SK-N-SH (cell line): ENCODE measurements around the gene SLAMF9. TPM values are rescaled to one million over a fixed set of nuclear protein-coding genes. Genes with fewer than 3 reads are reported as not detected.

ENCODE experiments used
- CTCF ChIA-PET: fragments of 300-600, 350-600 bp; formaldehyde crosslinking; extraction: SDS; loops from one replicate; lab custom pipeline; 2021; lab: Yijun Ruan, JAX
- POLR2A ChIA-PET: fragments of 350-600 bp; sonication (Branson Sonifier 250); formaldehyde crosslinking; extraction: SDS; loops from one replicate; lab custom pipeline; 2020; ENCODE audit warnings: antibody characterized with exemption, inconsistent platforms; lab: Yijun Ruan, JAX
- DNase-seq: peaks from one replicate; pipeline ENCODE4 v3.0.0; 2012
- H2AFZ ChIP-seq: fragments of 200-600 bp; sonication (generic); 2 replicates; pipeline ENCODE4 v1.8.1; 2016; ENCODE audit warnings: antibody characterized with exemption, mild to moderate bottlenecking, low read depth
- H3F3A ChIP-seq: fragments of 200-600 bp; sonication (generic); replicated peaks from 2 replicates; pipeline ENCODE3; 2016; ENCODE audit warnings: antibody characterized with exemption, mild to moderate bottlenecking; ENCODE audit not compliant: insufficient read depth
- H3K27ac ChIP-seq, 2 experiments: fragments of 200-500 bp in 1 of 2; fragments of 200-600 bp in 1 of 2; sonication (Bioruptor generic) in 1 of 2; sonication (generic), shearing (Covaris generic) in 1 of 2; 2 replicates each; pipeline versions ENCODE4 v1.5.1 to v1.6.1; 2014 to 2016; ENCODE audit warnings: low read depth in 2 of 2, inconsistent platforms in 1 of 2, low read length in 1 of 2, mild to moderate bottlenecking in 1 of 2, mixed read lengths in 1 of 2
- H3K27me3 ChIP-seq: fragments of 200-600 bp; sonication (generic), shearing (Covaris generic); 2 replicates; pipeline ENCODE4 v1.6.1; 2016; ENCODE audit warnings: mixed run types; ENCODE audit not compliant: insufficient read depth
- H3K36me3 ChIP-seq, 2 experiments: fragments of 200-500 bp in 1 of 2; fragments of 200-600 bp in 1 of 2; sonication (Bioruptor generic) in 1 of 2; sonication (generic) in 1 of 2; replicated peaks in 1 of 2; 2 replicates each; pipeline versions ENCODE3 to v1.5.1; 2014 to 2016; ENCODE audit warnings: low read length in 1 of 2, mild to moderate bottlenecking in 1 of 2; ENCODE audit not compliant: insufficient read depth in 2 of 2, control insufficient read depth in 1 of 2
- H3K4me1 ChIP-seq, 2 experiments: fragments of 200-500 bp in 1 of 2; fragments of 200-600 bp in 1 of 2; sonication (Bioruptor generic) in 1 of 2; sonication (generic), shearing (Covaris generic) in 1 of 2; 2 replicates each; pipeline versions ENCODE4 v1.5.1 to v1.6.1; 2014 to 2016; ENCODE audit warnings: low read depth in 1 of 2, low read length in 1 of 2, mixed run types in 1 of 2; ENCODE audit not compliant: insufficient read depth in 2 of 2, control insufficient read depth in 1 of 2
- H3K4me2 ChIP-seq: fragments of 200-600 bp; sonication (generic), shearing (Covaris generic); 2 replicates; pipeline ENCODE4 v1.6.1; 2017; ENCODE audit warnings: mixed run types
- H3K4me3 ChIP-seq, 2 experiments: fragments of 200-500 bp in 1 of 2; fragments of 200-600 bp in 1 of 2; sonication (Bioruptor generic) in 1 of 2; sonication (generic), shearing (Covaris generic) in 1 of 2; 2 replicates each; pipeline versions ENCODE4 v1.5.1 to v1.8.1; 2014 to 2016; ENCODE audit warnings: low read depth in 2 of 2, inconsistent platforms in 1 of 2, low read length in 1 of 2, mild to moderate bottlenecking in 1 of 2, mixed read lengths in 1 of 2, moderate library complexity in 1 of 2
- H3K79me2 ChIP-seq: fragments of 200-600 bp; sonication (generic); 2 replicates; pipeline ENCODE4 v1.8.1; 2017; ENCODE audit warnings: mild to moderate bottlenecking; ENCODE audit not compliant: insufficient read depth
- H3K9ac ChIP-seq: fragments of 200-600 bp; sonication (generic); 2 replicates; pipeline ENCODE4 v1.6.1; 2017; ENCODE audit warnings: mixed run types
- H3K9me2 ChIP-seq: fragments of 200-600 bp; sonication (generic); 2 replicates; pipeline ENCODE4 v1.6.1; 2017; ENCODE audit warnings: mixed run types
- H3K9me3 ChIP-seq: fragments of 200-600 bp; sonication (generic); 2 replicates; pipeline ENCODE4 v1.6.1; 2017; ENCODE audit warnings: mixed run types, mild to moderate bottlenecking, moderate library complexity
- H4K20me1 ChIP-seq: fragments of 200-600 bp; sonication (generic); 2 replicates; pipeline ENCODE4 v1.6.1; 2017; ENCODE audit warnings: mild to moderate bottlenecking, mixed run types; ENCODE audit not compliant: insufficient read depth
- ELF1 ChIP-seq: IDR thresholded peaks from 2 replicates; pipeline ENCODE4 v1.4.0; 2012
- EP300 ChIP-seq, 2 experiments: IDR thresholded peaks; 2 replicates each; pipeline versions ENCODE4 v1.4.0 to v1.6.1; 2012; ENCODE audit warnings: borderline replicate concordance in 1 of 2, low read depth in 1 of 2, low read length in 1 of 2
- FOSL2 ChIP-seq: IDR thresholded peaks from 2 replicates; pipeline ENCODE4 v1.4.0; 2012; ENCODE audit warnings: low read depth, mild to moderate bottlenecking, moderate library complexity, borderline replicate concordance
- FOXM1 ChIP-seq: IDR thresholded peaks from 2 replicates; pipeline ENCODE4 v1.4.0; 2012; ENCODE audit warnings: low read depth, mild to moderate bottlenecking
- GABPA ChIP-seq: IDR thresholded peaks from 2 replicates; pipeline ENCODE4 v1.4.0; 2012; ENCODE audit warnings: low read depth, mild to moderate bottlenecking
- MEF2A ChIP-seq: IDR thresholded peaks from 2 replicates; pipeline ENCODE4 v1.4.0; 2012; ENCODE audit warnings: low read depth, borderline replicate concordance
- NRF1 ChIP-seq: IDR thresholded peaks from 2 replicates; pipeline ENCODE4 v1.6.1; 2012; ENCODE audit warnings: low read depth, mild to moderate bottlenecking, low read length
- RCOR1 ChIP-seq: fragments of 150-350 bp; IDR thresholded peaks from 2 replicates; pipeline ENCODE4 v1.6.1; 2017; ENCODE audit warnings: antibody characterized with exemption, low read length
- RXRA ChIP-seq: IDR thresholded peaks from 2 replicates; pipeline ENCODE4 v1.4.0; 2012; ENCODE audit warnings: low read depth, mild to moderate bottlenecking, borderline replicate concordance
- SIN3A ChIP-seq: IDR thresholded peaks from 2 replicates; pipeline ENCODE4 v1.6.1; 2012; ENCODE audit warnings: low read depth, mild to moderate bottlenecking, low read length, moderate library complexity, borderline replicate concordance
- TEAD4 ChIP-seq: IDR thresholded peaks from 2 replicates; pipeline ENCODE4 v1.4.0; 2012; ENCODE audit warnings: mild to moderate bottlenecking, borderline replicate concordance; ENCODE audit not compliant: insufficient read depth
- USF1 ChIP-seq: IDR thresholded peaks from 2 replicates; pipeline ENCODE4 v1.4.0; 2012; ENCODE audit warnings: low read depth, borderline replicate concordance
- YY1 ChIP-seq: IDR thresholded peaks from 2 replicates; pipeline ENCODE4 v1.4.0; 2012; ENCODE audit warnings: low read depth, mild to moderate bottlenecking
- WGBS: methylation state at CpG from one replicate; pipeline ENCODE4 v1.1.6; 2017; ENCODE audit warnings: low lambda C conversion rate; 5-methylcytosine and 5-hydroxymethylcytosine counted together
- polyA plus RNA-seq, 3 experiments: library from polyadenylated mRNA; depleted of rRNA; stranded (reverse); fragments of >200 nt; gene quantifications; 2 replicates each; pipeline ENCODE4 v1.2.3, GENCODE V29; 2012
- TF ChIP-seq, protein P1 (sequence below): IDR thresholded peaks from 2 replicates; pipeline ENCODE4 v1.6.1; 2012; ENCODE audit warnings: mild to moderate bottlenecking, low read depth, low read length, moderate library complexity
- TF ChIP-seq, protein P2 (sequence below): IDR thresholded peaks from 2 replicates; pipeline ENCODE4 v1.4.0; 2012; ENCODE audit warnings: low read depth
- TF ChIP-seq, protein P3 (sequence below): IDR thresholded peaks from 2 replicates; pipeline ENCODE4 v1.4.0; 2012; ENCODE audit warnings: low read depth, borderline replicate concordance

SLAMF9 gene
- polyA plus RNA-seq, 1 of the 3 experiments (the other 2 are of a cell fraction), result 0.12 TPM

- WGBS, result 55% methylated on average over 4 of the region's 4 CpGs
- TF ChIP-seq, protein P1, sequence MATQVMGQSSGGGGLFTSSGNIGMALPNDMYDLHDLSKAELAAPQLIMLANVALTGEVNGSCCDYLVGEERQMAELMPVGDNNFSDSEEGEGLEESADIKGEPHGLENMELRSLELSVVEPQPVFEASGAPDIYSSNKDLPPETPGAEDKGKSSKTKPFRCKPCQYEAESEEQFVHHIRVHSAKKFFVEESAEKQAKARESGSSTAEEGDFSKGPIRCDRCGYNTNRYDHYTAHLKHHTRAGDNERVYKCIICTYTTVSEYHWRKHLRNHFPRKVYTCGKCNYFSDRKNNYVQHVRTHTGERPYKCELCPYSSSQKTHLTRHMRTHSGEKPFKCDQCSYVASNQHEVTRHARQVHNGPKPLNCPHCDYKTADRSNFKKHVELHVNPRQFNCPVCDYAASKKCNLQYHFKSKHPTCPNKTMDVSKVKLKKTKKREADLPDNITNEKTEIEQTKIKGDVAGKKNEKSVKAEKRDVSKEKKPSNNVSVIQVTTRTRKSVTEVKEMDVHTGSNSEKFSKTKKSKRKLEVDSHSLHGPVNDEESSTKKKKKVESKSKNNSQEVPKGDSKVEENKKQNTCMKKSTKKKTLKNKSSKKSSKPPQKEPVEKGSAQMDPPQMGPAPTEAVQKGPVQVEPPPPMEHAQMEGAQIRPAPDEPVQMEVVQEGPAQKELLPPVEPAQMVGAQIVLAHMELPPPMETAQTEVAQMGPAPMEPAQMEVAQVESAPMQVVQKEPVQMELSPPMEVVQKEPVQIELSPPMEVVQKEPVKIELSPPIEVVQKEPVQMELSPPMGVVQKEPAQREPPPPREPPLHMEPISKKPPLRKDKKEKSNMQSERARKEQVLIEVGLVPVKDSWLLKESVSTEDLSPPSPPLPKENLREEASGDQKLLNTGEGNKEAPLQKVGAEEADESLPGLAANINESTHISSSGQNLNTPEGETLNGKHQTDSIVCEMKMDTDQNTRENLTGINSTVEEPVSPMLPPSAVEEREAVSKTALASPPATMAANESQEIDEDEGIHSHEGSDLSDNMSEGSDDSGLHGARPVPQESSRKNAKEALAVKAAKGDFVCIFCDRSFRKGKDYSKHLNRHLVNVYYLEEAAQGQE, result no peak
- TF ChIP-seq FOSL2 (no peak), EP300 (IDR thresholded peaks at IDR 0.05; ENCODE audit: borderline replicate concordance in 1 of 2, low read depth in 1 of 2, low read length in 1 of 2) (no peak), NRF1 (no peak)
- Histone ChIP-seq H3K9ac (no peak overlapping the region), H3K27me3 (no peaks in the 10 kb centered on the region; the same call in 1 of the 2 replicates), H3K4me2 (no peak overlapping the region), H2AFZ (no peak overlapping the region), H3K4me3 (no peak overlapping the region), H3K9me2 (no peaks in the 10 kb centered on the region), H3K27ac (no peak overlapping the region), H4K20me1 (no peaks in the 10 kb centered on the region), H3F3A (no peaks in the 10 kb centered on the region), H3K36me3 (no peaks in the 10 kb centered on the region), H3K9me3 (no peaks in the 10 kb centered on the region), H3K79me2 (no peaks in the 10 kb centered on the region), H3K4me1 (peaks cover 0 to 4% of the 10 kb centered on the region in 2 experiments; a peak in 1 of 4 replicates)
- POLR2A ChIA-PET, result no interaction called here
- CTCF ChIA-PET, result interaction anchor here (1.1 to 13.1 kb wide), 3 partner anchors 10 to 57 kb away, joined by 3 to 100 read pairs (median 7); no protein-coding TSS in a partner anchor
- no peak for DNase-seq
Observed at GRCh38 chr1:159949981-159950381, 4.1 kb downstream of the SLAMF9 start.

- no peaks in the 10 kb centered on the region for H3F3A ChIP-seq
- H3K27me3 ChIP-seq, result no peaks in the 10 kb centered on the region; the same call in 1 of the 2 replicates
- no peak overlapping the region for H3K4me2 ChIP-seq
- H3K9me2 ChIP-seq, result no peaks in the 10 kb centered on the region
- 75% methylated on average over 6 of the region's 6 CpGs for WGBS
- H2AFZ ChIP-seq, result no peak overlapping the region
- POLR2A ChIA-PET, result no interaction called here
- H3K4me3 ChIP-seq, result no peak overlapping the region
- no peaks in the 10 kb centered on the region for H4K20me1 ChIP-seq
- H3K9me3 ChIP-seq, result no peaks in the 10 kb centered on the region
- TF ChIP-seq MEF2A (no peak), FOXM1 (no peak), GABPA (no peak), USF1 (no peak), FOSL2 (no peak), RXRA (no peak), EP300 (IDR thresholded peaks at IDR 0.05; ENCODE audit: borderline replicate concordance in 1 of 2, low read depth in 1 of 2, low read length in 1 of 2) (no peak), SIN3A (no peak), YY1 (no peak), NRF1 (no peak), TEAD4 (no peak), ELF1 (no peak), RCOR1 (no peak)
- TF ChIP-seq, protein P2, sequence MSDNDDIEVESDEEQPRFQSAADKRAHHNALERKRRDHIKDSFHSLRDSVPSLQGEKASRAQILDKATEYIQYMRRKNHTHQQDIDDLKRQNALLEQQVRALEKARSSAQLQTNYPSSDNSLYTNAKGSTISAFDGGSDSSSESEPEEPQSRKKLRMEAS, result no peak
- TF ChIP-seq, protein P3, sequence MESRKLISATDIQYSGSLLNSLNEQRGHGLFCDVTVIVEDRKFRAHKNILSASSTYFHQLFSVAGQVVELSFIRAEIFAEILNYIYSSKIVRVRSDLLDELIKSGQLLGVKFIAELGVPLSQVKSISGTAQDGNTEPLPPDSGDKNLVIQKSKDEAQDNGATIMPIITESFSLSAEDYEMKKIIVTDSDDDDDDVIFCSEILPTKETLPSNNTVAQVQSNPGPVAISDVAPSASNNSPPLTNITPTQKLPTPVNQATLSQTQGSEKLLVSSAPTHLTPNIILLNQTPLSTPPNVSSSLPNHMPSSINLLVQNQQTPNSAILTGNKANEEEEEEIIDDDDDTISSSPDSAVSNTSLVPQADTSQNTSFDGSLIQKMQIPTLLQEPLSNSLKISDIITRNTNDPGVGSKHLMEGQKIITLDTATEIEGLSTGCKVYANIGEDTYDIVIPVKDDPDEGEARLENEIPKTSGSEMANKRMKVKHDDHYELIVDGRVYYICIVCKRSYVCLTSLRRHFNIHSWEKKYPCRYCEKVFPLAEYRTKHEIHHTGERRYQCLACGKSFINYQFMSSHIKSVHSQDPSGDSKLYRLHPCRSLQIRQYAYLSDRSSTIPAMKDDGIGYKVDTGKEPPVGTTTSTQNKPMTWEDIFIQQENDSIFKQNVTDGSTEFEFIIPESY, result no peak
- no peak overlapping the region for H3K9ac ChIP-seq
- no peaks in the 10 kb centered on the region for H3K79me2 ChIP-seq
- H3K4me1 ChIP-seq, result peaks cover 0 to 13% of the 10 kb centered on the region in 2 experiments; a peak in 1 of 4 replicates
- no peak overlapping the region for H3K27ac ChIP-seq
- no peak for DNase-seq
- H3K36me3 ChIP-seq, result no peaks in the 10 kb centered on the region
- CTCF ChIA-PET, result interaction anchor here (1.1 to 13.1 kb wide), 2 partner anchors 10 to 57 kb away, joined by 3 to 100 read pairs; no protein-coding TSS in a partner anchor
Observed at GRCh38 chr1:159949123-159949522, 4.9 kb downstream of the SLAMF9 start.
